Breast epithelium (tissue), 3 donors: ENCODE results near the gene ATXN7L1.

Experiments
- POLR2A ChIP-seq: fragments of 450-650 bp; IDR thresholded peaks from one replicate; pipeline ENCODE4 v1.6.1; 2016; ENCODE audit warnings: antibody characterized with exemption, mild to moderate bottlenecking, moderate library complexity
- TF ChIP-seq, protein P1 (sequence below), 3 donors: fragments of 450-650 bp; IDR thresholded peaks; one replicate each; pipeline ENCODE4 v1.5.1; 2016 to 2017; ENCODE audit warnings: antibody characterized with exemption in 3 of 3, mild to moderate bottlenecking in 3 of 3, moderate library complexity in 3 of 3

DNA sequence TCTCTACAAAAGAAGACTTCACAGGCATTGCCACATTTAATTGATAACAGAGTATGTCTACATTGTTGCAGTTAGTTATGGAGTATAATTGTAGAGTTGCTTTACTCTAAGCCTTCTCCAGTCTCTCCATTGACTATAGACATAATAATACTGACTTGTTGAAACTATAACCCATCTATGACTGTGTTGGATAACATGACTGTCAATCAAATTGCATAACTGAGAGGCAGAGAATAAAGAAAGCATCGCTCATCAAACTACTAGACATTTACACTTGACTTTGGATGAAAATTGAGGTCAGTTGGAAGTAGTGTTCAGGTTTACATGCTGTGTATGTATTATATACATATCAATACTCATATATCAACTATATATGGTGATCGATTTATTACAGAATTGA lies 3.4 kb upstream of the ATXN7L1 start:
- TF ChIP-seq, protein P1, sequence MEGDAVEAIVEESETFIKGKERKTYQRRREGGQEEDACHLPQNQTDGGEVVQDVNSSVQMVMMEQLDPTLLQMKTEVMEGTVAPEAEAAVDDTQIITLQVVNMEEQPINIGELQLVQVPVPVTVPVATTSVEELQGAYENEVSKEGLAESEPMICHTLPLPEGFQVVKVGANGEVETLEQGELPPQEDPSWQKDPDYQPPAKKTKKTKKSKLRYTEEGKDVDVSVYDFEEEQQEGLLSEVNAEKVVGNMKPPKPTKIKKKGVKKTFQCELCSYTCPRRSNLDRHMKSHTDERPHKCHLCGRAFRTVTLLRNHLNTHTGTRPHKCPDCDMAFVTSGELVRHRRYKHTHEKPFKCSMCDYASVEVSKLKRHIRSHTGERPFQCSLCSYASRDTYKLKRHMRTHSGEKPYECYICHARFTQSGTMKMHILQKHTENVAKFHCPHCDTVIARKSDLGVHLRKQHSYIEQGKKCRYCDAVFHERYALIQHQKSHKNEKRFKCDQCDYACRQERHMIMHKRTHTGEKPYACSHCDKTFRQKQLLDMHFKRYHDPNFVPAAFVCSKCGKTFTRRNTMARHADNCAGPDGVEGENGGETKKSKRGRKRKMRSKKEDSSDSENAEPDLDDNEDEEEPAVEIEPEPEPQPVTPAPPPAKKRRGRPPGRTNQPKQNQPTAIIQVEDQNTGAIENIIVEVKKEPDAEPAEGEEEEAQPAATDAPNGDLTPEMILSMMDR (IDR thresholded peaks at IDR 0.05), result no peak
- TF ChIP-seq POLR2A, result no peak
